EL (cell line): ENCODE results near the gene HDAC3.

Experiments
- DNase-seq: peaks from one replicate; pipeline ENCODE4 v3.0.0-alpha.2; 2016

The HDAC3 gene

DNA sequence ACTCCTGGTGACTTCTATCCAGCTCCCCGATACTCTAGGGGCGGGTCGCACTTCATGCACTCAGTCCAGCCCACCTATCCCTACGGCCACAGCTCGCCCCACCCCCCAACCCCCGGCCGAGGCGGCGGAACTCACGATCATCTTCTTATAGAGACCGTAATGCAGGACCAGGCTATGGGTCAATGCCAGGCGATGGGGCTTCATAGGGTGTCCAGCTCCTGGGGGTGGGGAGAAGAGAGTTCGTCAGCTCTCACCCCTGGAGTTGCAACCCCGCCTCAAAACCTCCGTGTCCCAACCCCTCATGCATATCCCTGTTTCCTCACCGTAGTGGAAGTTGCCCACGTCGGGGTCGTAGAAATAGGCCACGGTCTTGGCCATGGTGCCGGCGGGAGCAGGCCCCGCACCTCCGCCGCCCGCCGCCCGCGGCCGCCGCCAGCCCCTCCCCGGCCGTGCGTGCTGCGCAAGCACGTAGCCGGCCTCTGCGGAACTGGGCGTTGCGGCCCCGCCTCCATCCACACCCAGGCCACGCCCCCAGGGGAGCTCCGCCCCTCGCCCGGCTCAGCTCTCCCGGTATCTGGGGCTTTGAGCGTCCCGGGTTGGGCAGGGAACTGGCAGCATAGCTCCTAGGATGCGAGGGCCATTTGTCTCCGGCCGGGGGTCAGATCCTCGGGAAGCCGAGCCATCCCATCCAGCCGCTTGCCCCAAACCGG lies at the start of gene HDAC3, which contains the start of gene RELL2:
Gene HDAC3 (minus strand): TSS at position 437 of the 710 bp plus-strand sequence. CDS start 59 bp downstream, at position 378.
Gene RELL2 (plus strand): TSS at position 585 of the 710 bp plus-strand sequence. CDS start 1,229 bp downstream, outside the sequence.
- DNase-seq = peak; percentile 92

DNA sequence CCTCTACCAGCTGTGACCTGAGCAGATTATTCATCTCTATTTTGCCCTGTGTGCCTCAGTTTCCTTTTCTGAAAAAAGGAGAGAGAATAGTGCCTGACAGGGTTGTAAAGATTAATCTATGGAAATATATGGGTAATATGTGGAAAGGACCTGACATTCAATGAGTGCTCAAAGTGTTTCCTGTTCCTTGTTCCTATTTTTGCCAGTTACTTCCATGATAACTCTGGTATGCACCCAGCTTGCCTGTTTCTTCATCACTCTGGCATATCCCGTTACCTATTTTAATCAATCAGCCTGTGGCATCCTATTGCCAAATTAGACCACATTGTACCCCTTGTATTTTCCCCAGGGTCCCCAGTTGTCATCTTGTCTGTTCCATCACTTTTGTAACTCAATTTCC lies 48.9 kb upstream of the HDAC3 start:
- DNase-seq = no peak

DNA sequence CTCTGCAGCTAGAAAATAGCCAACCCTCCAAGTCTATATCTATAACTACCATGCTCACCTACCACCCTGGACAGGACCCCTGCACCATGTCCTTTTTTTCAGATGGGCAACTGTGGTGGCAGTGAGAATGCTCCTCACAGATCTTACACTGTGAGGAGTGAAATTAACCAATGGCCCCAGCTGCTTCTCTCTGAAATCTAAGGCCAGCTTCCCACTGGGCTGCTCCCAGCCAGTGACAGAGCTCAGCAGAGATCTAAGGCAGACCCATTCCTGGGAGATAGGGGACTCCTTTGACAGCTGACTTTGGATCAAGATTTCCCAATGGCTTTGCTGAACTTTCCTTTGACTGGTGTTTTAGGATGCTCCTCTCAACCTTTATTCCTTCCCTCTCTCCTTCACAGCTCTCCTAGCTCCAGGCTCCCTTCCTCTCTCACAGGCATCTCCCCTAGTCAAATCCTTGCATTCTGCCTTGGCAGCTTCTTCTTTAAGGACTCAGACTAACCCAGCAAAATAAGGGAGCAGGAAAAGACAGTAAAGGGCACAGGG lies 47.0 kb upstream of the HDAC3 start:
- DNase-seq = no peak

DNA sequence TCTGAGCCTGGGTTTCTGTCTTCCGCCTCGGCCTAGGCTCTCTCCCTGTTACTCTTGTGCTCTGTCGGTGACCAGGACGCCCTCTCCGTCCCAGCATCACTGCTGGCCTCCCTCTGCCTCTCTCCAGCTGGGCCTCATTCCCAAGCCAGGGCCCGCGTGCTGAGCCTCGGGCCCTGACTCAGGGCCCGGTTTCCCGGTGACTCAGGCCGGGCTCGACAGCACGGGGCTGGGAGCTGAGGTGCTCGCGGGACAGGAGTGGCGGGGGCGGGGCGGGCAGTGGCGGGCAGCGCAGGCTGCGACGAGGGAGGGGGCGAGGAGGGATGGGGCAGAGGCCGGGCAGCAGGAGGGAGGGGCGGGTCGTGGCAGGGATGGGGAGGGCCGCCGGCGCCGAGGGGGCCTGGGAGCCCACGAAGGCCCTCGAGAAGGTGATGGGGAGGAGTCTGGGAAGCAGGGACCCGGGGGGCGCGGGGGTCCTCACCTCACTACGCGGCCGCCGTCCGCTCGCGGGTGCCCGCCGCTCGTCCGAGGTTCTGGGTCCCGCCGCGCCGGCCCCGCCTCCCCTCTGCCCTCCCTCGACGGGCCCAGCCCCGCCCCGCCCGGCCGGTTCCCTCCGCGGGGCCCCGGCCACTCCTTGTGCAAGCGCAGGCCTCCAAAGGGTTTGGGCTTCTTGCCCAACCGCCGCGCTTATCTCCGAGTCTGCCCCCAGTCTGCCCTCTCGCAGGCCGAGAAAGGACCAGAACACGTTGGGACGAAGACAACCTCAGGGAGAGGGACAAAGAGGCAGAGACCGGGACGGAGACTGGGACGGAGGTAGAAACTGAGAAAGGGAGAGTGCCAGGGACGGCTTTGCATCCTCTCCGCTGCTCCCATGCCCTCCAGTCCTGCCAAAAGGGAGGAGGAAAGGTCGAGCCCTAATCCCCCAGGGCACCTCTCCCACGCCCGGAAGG lies 45.3 kb upstream of the HDAC3 start, which contains the start of gene ARAP3:
Gene ARAP3 (minus strand): TSS at position 536 of the 947 bp plus-strand sequence. CDS start 1,744 bp downstream, outside the sequence.
- DNase-seq = peak; percentile 86

DNA sequence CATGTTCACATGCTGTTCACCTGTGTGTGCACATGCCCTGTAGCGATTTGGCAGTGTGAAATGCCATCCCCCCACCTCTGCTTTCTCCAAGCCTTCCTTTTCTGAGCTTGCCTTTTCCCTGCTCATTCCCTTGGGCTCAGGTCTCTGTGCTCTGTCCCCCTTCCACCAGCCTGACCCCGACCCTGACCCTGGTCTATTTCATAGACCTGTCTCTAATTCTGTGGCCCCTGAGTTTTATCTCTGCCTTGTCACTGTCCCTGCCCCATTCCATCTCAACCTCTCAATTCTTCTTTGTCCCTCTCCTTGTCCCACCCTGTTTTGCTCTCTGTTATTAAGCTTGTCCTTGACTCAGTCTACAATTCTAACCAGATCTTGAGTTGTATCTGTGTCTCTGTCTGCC lies 44.6 kb upstream of the HDAC3 start:
- no peak for DNase-seq

DNA sequence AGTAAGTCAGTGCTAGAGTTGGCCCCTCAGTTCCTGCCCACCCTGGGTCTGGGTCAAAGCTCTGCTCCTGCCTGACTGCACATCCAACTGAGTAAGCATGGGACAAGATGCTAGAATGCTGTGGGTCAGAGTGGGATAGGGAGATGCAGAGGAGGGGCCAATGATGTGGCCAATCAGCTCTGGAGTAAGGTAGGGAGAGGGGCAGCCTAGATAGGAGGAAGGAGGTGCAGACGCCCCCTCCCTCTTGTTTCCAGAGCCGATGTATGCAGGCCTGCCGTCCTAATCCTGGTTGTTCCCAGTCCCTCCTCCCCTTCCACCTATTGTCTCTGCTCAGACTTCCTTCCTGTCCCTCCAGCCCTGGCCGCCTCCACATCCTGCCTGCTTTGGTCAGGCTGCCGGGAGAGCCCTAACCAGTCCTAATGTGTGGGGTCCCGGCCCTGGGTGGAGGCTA lies 44.1 kb upstream of the HDAC3 start:
- peak; percentile 66 for DNase-seq

DNA sequence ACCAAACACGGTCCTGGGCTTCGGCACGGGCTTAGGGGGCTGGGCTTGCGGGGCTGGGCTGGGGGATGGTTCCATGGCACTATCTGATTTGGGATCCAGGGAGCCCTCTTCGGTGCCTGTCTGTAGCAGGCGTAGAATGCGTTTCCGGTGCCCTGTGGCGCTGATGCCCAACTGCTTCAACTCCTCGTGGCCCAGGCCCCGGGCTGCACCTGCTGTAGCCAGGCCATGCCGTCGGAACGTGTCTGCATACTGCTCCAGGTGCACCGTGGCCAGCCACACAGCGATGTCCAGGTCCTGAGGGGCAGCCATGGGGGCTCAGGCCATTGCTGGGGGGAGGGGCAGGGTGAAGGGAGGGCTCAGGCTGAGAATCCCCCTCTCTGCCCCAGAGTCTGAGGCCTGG lies 43.5 kb upstream of the HDAC3 start:
- DNase-seq = no peak

DNA sequence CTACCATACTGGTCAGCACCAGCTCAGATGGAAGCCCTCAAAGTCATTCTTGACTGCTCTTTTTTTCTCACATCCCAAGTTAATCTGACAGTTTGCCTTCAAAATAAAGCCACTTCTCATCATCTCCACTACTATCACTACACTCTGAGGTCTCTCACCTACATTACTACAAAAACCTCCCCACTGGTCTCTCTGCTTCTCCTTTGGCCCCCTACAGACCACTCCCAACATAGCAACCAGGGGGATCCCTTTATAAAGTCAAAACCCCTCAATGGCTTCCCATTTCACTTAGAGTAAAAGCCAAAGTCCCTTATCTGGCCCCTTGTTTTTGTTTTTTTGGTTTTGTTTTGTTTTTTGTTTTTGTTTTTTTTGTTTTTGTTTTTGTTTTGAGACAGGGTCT lies 40.8 kb upstream of the HDAC3 start:
- DNase-seq = no peak

DNA sequence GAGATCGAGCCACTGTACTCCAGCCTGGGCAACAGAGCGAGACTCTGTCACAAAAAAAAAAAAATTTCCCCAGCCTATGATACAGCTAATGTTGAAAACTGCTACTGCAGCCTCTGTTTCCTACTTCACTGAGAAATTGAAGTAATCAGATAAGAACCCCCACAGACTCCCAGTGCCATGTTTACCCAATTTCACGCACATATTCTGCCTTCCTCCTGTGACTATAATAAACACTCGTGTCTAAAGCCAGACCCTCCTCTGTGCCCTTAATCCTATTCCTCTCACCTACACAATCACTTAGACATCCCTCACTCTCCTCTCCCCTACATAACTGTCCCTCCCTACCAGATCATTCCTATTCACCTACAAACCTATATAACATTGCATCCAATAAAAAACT lies 39.0 kb upstream of the HDAC3 start:
- no peak for DNase-seq

DNA sequence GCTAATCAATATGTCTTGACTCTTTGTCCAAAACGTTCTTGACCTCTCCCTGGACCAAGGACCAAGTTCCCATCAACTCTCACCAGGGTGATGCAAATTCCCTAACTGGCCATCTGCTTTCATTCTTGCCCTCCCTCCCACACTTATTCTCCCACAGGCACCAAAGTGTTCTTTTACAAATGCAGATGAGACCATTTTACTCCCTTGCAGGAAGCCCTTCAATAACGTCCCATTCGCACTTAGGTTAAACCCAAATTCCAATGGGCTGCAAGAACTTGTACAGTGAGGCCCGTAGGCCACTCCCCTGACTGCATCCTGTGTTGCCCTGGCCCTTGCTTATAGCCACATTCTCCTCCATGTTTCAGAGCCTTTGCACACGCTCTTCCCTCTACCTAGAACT lies 38.1 kb upstream of the HDAC3 start:
- no peak for DNase-seq

DNA sequence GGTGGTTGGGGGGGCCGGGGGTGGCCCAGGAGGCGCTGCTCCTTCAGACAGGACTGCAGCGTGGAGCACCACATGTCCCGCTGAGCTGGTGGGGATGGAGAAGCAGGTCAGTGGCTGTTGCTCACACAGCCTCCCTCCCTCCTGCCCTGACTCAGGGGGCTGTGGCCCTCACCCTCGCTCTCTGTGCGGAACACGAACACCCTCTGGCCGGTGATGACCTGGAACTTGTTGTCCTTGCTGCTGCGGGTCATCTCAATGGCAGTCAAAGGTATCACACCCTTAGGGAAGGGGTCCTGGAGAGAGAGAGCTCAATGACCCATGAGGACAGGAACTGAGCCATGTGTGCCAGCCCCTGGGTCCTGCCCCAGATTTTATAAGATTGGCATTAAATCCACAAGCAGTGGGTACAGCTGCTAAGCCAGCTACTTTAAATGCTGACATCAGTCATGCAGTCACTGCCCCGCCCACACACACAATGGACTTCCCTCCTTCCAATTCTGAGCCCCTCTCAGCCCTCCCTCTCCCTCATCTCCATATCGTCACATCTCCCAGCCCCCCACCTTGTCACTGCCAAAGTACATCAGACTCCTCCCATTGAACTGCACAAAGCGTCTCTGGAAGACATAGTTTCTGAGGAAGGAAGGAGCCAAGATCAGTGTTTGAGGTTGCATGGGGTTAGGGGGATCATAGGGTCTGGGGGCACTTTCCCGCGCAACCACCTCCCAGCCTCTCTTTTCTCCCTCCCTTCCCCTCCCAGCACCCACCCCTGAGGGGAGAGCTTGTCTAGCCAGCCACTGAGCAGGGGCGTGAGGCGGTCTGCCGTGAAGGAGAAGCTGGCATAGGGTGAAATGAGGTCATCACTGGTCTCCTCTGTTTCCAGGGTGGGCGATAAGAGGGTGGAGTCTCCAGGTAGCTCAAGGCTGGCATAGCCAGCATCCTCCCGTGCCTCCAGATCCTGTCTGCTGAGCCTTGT lies 36.5 kb upstream of the HDAC3 start:
- DNase-seq = no peak

DNA sequence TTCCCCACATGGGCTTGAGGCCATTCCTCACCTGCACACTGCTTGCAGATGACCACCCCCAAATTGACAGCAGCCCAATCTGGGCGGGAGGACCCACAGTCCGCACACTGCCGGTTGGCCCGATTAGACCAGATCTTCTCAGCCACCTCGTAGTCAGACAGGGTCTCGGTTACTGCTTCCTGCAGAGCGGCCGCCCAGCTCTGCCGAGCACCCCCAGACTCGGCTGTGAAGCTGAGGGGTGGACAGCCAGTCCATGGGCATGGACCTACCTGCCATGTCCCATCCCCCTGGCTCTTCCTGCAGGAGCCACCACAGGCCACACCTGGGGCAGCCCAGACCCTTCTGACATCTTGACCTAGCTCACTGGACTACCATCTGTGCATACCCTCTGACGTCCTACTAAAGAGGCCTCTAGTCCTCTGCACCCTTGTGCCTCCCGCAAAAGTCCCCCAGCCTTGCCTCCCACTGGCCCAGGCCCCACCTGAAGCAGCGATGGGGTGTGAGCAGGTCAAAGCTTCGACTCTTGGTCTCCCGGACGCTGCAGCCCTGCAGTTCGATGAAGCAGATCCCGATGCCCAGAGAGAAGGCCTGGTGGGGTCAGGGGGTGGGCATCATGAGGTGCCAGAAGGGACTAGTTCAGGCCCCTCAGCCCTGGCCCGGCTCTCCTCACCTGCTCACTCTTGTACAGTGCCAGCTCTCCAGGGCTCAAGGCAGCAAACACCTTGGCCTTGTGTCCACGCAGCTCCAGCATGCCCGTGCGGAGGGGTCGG lies 35.6 kb upstream of the HDAC3 start:
- no peak for DNase-seq

DNA sequence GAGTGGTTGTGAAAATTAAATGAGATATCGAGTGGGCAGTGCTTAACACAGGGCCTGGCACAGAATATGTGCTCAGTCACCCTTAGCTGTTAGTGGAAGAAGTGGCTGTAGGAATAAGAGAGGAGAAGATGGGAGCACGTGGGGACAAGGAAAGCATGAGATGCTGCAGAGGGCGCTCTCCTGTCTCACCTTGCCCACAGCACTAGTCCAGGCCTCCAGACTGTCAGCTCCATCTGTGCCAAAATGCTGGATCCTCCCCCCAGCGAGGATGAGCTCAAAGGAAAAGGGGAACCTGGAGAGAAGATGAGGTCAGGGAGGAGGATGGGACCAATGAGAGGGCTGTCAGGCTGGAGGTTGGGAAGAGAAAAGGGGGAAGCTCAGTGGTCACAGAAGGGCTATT lies 32.9 kb upstream of the HDAC3 start:
- DNase-seq = no peak

DNA sequence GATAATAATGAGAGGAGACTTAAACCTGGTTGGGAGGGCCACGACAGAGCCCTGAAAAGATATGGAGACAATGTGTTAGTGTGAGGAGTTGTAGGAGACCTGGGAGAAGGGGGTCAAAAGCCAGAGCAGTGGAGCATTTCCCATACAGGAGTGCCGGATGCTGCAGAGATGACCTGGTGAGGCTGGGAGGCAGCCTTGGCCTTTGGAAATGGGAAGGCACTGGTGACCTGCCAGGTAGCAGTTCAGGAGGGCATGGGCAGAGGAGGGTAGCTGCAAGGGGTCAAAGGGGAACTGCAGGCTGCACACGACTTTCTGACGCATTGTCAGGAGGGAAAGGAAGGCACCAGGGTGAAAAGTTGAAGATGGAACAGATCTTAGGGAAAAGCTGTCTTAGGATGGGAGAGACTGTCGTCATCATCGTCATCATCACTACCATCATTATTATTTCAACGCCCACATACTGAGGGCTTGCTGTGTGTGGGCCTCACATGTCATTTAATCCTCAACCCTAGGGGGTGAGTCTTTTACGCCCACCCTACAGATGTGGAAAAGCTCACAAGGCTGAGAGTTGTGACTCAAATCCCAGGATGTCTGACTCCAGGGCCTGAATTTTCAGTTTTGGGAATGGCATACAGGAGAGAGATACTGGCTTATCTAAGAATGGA lies 32.1 kb upstream of the HDAC3 start:
- DNase-seq = peak; percentile 17

DNA sequence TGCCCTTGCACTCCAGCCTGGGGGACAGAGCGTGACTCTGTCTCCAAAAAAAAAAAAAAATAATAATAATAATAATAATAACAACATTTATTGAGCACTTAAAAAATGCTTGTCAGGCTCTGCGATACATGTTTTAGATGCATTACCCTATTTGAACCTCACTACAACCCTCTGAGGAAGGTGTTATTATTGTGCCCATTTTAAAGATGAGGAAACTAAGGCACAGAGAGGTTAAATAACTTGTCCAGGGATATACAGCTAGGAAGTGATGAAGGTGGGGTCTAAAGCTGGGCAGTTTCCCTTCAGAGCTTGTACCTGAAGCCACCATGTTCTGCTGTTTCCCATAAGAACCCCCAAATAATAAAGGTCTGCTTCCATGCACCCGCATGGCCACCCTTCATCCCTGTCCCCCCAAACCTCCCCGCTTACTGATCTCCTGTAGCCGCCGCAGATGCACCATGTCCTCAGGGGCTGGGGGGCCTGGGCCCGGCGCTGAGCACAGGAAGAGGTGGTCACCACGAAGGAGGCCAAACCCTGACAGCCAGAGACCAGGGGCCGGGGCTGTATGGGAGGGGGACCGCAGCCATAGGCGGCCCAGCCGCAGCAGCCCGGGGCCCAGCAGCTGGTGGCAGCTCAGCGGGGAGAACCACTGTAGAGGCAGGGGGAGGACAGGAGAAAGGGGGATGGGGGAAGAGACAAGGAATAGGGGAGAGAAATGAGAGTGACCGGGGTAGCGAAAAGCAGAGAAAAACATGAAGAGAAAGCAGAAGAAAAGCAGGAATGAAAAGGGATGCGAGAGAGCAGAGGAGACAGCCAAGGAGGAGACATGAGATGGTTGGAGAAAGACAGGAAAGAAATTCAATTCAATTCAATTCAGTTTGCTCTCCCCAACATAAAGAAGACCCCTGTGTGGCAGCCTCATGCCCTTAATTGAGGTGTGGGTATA lies 29.6 kb upstream of the HDAC3 start:
- DNase-seq = no peak

DNA sequence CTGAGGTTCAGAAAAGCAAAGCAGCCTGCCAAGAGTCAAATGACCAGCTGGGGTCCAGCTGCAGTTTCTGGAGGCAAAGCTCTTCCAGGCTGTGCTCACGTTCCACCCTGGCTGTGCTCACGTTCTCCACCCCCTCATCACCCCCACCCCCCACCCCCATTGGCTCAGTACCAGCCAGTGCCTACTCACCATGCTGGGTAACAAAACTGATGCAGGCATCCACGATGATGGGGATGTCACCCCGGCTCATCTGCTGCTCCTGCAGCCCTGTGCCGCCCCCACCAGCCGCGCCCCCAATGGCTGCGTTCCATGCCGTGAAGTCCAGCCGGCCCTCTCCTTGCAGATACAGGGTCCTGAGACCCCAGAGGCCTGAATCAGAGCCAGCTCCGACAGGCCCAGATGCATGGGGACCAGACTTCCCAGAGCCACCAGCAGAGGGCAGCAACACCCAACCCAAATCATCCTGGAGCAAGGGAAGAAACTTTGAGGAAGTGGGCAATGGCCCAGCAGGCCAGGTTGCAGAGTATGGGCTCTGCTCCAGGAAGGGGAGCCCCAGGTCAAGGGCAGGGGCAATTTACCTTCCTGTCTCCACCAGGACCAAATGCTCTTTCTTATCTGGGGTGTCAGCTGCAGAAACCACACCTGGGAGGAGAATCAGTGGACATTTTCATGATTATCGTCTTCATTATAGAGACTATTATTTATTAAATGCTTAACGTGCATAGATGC lies 28.2 kb upstream of the HDAC3 start:
- peak; percentile 66 for DNase-seq

DNA sequence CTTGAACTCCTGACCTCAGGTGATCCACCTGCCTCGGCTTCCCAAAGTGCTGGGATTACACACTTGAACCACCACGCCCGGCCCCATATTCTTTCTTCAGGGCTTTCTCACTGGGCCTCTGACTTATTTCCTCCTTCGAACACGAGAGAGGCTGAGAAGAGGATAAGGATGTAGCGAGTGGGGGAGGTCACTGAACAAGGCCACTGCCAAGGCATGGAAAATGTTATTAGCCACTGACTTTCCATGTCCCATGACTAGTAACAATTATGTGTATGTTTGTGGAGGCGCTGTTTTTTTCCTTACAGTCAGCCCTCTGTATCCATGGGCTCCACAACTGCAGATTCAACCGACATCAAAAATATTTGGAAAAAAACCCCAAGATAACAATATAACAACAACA lies 26.9 kb upstream of the HDAC3 start:
- no peak for DNase-seq

DNA sequence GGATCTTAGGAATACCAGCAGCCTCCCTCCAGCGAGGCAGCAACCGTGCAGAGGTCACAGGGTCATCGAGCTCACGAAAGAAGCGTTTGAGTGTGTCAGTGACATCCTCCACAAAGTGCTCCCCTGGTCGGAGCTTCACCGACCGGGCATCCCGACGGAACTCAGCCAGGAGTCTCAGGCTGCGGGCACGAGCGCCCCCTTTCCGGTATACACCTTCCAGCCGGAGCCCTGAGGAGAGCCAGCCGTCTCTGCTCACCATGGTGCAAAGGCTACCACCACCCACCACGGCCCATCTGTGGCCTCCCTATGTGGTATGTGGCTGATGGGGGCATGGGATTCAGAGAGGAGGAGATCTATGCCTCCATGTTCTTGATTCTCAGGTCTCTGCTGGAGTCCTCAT lies 25.4 kb upstream of the HDAC3 start:
- no peak for DNase-seq
